Measurements from ENCODE around the gene WDFY4.

The WDFY4 gene

DNA sequence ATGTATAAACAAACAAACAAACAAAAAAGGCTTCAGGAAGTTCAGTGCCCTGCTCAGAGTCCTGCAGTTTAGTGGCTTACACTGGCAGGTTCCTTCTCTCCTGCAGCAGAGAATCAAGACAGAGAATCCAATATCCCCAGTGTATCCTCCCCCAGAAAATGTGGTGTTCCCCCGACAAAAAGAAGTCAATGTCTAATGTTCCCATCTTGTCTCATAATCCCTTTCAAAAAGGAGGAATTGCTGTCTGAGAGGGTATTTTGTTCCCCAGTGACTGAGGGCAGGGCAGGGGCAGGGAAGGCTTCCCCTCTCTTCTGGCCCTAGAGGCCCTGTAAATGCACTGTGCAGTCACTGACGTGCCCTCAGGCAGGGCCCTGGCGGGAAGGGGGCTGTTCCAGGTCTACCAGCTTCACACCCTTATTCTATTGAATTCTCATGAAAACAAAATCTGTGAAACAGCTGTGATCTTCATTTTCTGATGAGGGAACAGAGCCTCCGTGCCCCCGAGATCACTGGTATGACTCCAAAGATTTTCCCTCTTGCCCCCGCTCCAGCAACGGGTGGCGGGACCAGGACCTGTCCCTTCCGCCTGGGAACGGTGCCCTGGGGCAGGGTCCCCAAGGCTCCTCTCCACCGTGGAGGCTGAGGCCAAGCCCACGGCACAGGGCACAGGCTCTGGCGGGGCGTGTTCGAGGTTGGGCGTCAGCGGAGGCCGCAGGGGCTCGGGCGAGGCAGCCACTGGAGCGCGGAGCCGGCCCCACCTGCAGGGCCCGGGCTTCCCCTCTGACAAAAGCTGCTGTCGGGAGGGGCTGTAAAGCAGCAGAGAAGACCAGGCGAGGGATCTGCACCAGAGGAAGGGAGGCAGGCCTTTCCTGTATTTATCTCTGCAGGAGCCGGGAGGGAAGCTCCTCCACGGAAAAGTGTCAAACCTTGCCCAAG is 13.4 kb upstream of the WDFY4 start:
- Histone ChIP-seq H2BK5ac (ENCODE audit: low read length) (no peak overlapping the region), H3K27ac (ENCODE audit: low read depth, low read length) (no peak overlapping the region), H4K8ac (ENCODE audit: low read depth, low read length) (no peak overlapping the region), H3K9ac (ENCODE audit: low read length) (peak overlapping the region; percentile 73), H3K79me2 (ENCODE audit: control insufficient read depth, insufficient read depth, low read length) (no peaks in the 10 kb centered on the region), H4K5ac (ENCODE audit: low read length) (no peak overlapping the region), H3K4ac (ENCODE audit: low read depth, low read length) (no peak overlapping the region), H3K79me1 (ENCODE audit: low read length) (no peaks in the 10 kb centered on the region), H3K4me3 (ENCODE audit: low read length) (no peak overlapping the region), H3K18ac (ENCODE audit: low read length) (no peak overlapping the region), H3K36me3 (ENCODE audit: control insufficient read depth, insufficient read depth, low read length) (no peaks in the 10 kb centered on the region), H2AK5ac (ENCODE audit: low read length) (no peak overlapping the region), H2BK15ac (replicated peaks; ENCODE audit: low read depth) (no peak overlapping the region), H3K56ac (ENCODE audit: low read length) (peak overlapping the region; percentile 86), H3K27me3 (ENCODE audit: insufficient read depth, low read length, poor library complexity) (no peaks in the 10 kb centered on the region), H3K4me2 (ENCODE audit: low read length) (peak overlapping the region; percentile 75), H3K23ac (ENCODE audit: low read length) (no peak overlapping the region), H3K4me1 (ENCODE audit: control insufficient read depth, low read depth, low read length) (no peaks in the 10 kb centered on the region), H2BK120ac (ENCODE audit: low read depth, low read length) (no peak overlapping the region)
- DNase-seq, result peak; percentile 81
- WGBS (ENCODE audit: extremely low coverage, insufficient coverage, low lambda C conversion rate), result no CpG with 5 or more reads among the region's 28 CpGs

DNA sequence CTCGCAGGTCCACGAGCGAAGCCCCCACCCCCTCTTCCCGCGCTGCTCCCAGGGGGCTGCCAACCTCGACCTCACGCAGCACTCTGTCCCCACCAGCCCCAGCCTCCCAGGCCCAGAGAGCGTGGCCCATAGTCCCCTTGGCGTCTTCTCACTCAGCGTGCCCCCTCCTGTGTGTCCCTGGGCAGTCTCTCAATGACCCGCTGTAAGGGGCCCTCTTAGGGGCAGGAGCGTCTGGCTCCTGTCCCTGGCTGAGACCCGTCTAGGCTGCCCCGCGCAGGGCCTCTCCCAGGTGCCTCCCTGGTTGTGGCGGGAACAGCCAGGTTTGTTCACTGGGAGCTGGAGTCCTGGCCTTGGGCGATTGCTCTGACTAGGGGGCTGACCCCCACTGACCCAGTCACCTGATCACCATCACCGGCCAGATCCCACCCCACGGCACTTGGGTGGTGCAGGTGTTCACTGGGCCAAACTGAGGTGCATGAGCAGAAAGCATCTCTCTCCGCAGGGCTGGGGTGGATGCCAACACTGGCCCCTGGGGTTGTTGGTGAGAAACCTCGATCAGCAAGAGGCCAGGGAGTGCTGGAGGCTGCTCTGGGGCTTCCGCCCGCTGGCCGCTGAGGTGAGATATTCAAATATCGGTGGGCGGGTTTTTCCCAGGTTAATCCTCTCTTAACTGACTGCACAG is 12.6 kb upstream of the WDFY4 start:
- Histone ChIP-seq H3K4me3 (ENCODE audit: low read length) (no peak overlapping the region), H3K4me1 (ENCODE audit: control insufficient read depth, low read depth, low read length) (no peaks in the 10 kb centered on the region), H3K18ac (ENCODE audit: low read length) (no peak overlapping the region), H4K8ac (ENCODE audit: low read depth, low read length) (no peak overlapping the region), H3K79me2 (ENCODE audit: control insufficient read depth, insufficient read depth, low read length) (no peaks in the 10 kb centered on the region), H3K79me1 (ENCODE audit: low read length) (no peaks in the 10 kb centered on the region), H3K56ac (ENCODE audit: low read length) (peak overlapping the region; percentile 62), H2BK120ac (ENCODE audit: low read depth, low read length) (no peak overlapping the region), H3K9ac (ENCODE audit: low read length) (no peak overlapping the region), H3K23ac (ENCODE audit: low read length) (no peak overlapping the region), H2BK5ac (ENCODE audit: low read length) (no peak overlapping the region), H3K36me3 (ENCODE audit: control insufficient read depth, insufficient read depth, low read length) (no peaks in the 10 kb centered on the region), H3K4ac (ENCODE audit: low read depth, low read length) (no peak overlapping the region), H3K27ac (ENCODE audit: low read depth, low read length) (no peak overlapping the region), H2BK15ac (replicated peaks; ENCODE audit: low read depth) (no peak overlapping the region), H3K4me2 (ENCODE audit: low read length) (no peak overlapping the region), H2AK5ac (ENCODE audit: low read length) (no peak overlapping the region), H3K27me3 (ENCODE audit: insufficient read depth, low read length, poor library complexity) (no peaks in the 10 kb centered on the region), H4K5ac (ENCODE audit: low read length) (no peak overlapping the region)
- no CpG with 5 or more reads among the region's 26 CpGs for WGBS (ENCODE audit: extremely low coverage, insufficient coverage, low lambda C conversion rate)
- DNase-seq, result peak; percentile 23

DNA sequence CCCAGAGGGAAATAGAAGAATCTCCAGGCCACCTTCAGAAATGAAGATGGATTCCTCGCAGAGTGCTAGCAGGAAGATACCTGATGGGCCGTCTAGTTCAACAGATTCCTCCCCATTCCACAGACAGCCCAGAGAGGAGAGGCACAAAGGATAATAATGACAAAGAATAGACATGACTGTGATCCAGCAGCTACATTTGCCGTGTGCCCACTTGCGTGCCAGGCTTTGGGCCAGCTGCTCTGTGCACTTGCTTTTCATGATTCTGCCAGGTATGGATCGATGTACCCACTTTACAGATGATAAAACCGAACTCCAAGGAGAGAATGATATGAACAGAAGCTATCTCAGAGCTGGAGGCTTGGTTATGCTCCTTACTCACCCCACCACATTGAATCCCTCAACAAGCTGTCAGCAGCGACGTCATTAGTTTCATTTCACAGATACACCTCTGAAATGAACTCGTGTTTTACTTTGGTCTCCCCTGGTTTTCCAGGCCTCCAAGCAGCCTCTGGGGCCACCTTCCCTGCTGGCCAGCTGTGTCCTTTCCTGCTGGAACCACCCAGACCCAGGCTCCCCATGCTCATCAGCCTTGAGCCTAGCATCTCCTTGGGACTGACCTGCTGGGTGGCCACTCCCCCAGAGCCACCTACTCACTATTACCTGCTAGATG is 11.9 kb upstream of the WDFY4 start:
- no peak overlapping the region for H3K4ac ChIP-seq (ENCODE audit: low read depth, low read length)
- H3K36me3 ChIP-seq (ENCODE audit: control insufficient read depth, insufficient read depth, low read length), result no peaks in the 10 kb centered on the region
- H3K18ac ChIP-seq (ENCODE audit: low read length), result no peak overlapping the region
- no peak for DNase-seq
- no peaks in the 10 kb centered on the region for H3K4me1 ChIP-seq (ENCODE audit: control insufficient read depth, low read depth, low read length)
- no peak overlapping the region for H3K23ac ChIP-seq (ENCODE audit: low read length)
- no peak overlapping the region for H3K9ac ChIP-seq (ENCODE audit: low read length)
- no peak overlapping the region for H4K8ac ChIP-seq (ENCODE audit: low read depth, low read length)
- H3K79me1 ChIP-seq (ENCODE audit: low read length), result no peaks in the 10 kb centered on the region
- H3K27me3 ChIP-seq (ENCODE audit: insufficient read depth, low read length, poor library complexity), result no peaks in the 10 kb centered on the region
- H2BK5ac ChIP-seq (ENCODE audit: low read length), result no peak overlapping the region
- no peaks in the 10 kb centered on the region for H3K79me2 ChIP-seq (ENCODE audit: control insufficient read depth, insufficient read depth, low read length)
- no peak overlapping the region for H2BK120ac ChIP-seq (ENCODE audit: low read depth, low read length)
- H3K56ac ChIP-seq (ENCODE audit: low read length), result no peak overlapping the region
- H4K5ac ChIP-seq (ENCODE audit: low read length), result peak overlapping the region; percentile 89
- no peak overlapping the region for H2BK15ac ChIP-seq (replicated peaks; ENCODE audit: low read depth)
- H3K4me2 ChIP-seq (ENCODE audit: low read length), result no peak overlapping the region
- no peak overlapping the region for H3K4me3 ChIP-seq (ENCODE audit: low read length)
- no CpG with 5 or more reads among the region's 9 CpGs for WGBS (ENCODE audit: extremely low coverage, insufficient coverage, low lambda C conversion rate)
- H3K27ac ChIP-seq (ENCODE audit: low read depth, low read length), result no peak overlapping the region
- H2AK5ac ChIP-seq (ENCODE audit: low read length), result no peak overlapping the region

DNA sequence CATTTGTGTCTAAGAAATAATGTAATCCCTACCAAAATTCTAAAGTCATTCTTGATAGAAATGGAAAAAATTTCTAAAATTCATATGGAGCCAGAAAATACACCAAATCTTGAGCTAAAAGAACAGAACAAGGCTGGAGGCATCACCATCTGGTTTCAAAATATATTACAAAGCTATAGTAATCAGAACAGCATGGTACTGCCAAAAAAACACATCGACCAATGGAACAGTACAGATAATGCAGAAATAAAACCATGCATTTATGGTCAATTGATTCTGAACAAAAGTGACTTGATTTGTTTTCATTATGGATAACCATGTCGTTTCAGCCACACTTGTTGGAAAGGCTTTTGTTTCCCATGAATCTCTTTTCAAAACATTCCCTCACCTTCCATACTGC is 7.0 kb upstream of the WDFY4 start:
- WGBS (ENCODE audit: extremely low coverage, insufficient coverage, low lambda C conversion rate), result no CpG with 5 or more reads among the region's 2 CpGs
- H3K79me1 ChIP-seq (ENCODE audit: low read length), result no peaks in the 10 kb centered on the region

DNA sequence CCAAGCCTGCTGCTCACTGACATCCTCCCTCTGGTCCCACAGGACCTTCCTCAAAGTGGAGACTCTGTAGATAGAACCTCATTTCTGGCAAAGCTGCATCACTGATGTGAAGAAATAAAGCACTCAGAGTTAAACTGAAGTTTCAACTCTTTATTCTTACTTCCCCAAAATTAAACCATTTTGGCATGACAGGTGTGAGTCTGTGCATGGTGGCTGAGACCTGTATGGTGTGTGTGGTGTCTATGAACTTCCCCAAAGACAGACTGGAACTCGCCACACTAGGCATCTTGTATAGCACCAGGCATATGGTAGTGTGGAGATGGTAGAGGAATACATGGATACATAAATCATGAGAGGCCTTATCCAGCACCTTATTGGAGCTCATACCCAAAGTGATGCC is 6.6 kb upstream of the WDFY4 start:
- DNase-seq, result no peak
- Histone ChIP-seq H3K18ac (ENCODE audit: low read length) (no peak overlapping the region), H3K79me2 (ENCODE audit: control insufficient read depth, insufficient read depth, low read length) (no peaks in the 10 kb centered on the region), H2BK5ac (ENCODE audit: low read length) (no peak overlapping the region), H2BK15ac (replicated peaks; ENCODE audit: low read depth) (no peak overlapping the region), H3K9ac (ENCODE audit: low read length) (no peak overlapping the region), H3K27ac (ENCODE audit: low read depth, low read length) (no peak overlapping the region), H3K4me1 (ENCODE audit: control insufficient read depth, low read depth, low read length) (no peaks in the 10 kb centered on the region), H3K4ac (ENCODE audit: low read depth, low read length) (no peak overlapping the region), H3K23ac (ENCODE audit: low read length) (no peak overlapping the region), H3K4me2 (ENCODE audit: low read length) (no peak overlapping the region), H3K4me3 (ENCODE audit: low read length) (no peak overlapping the region), H4K5ac (ENCODE audit: low read length) (no peak overlapping the region), H2BK120ac (ENCODE audit: low read depth, low read length) (no peak overlapping the region), H3K56ac (ENCODE audit: low read length) (no peak overlapping the region), H2AK5ac (ENCODE audit: low read length) (no peak overlapping the region), H3K36me3 (ENCODE audit: control insufficient read depth, insufficient read depth, low read length) (no peaks in the 10 kb centered on the region), H3K27me3 (ENCODE audit: insufficient read depth, low read length, poor library complexity) (no peaks in the 10 kb centered on the region), H3K79me1 (ENCODE audit: low read length) (no peaks in the 10 kb centered on the region), H4K8ac (ENCODE audit: low read depth, low read length) (no peak overlapping the region)
- WGBS (ENCODE audit: extremely low coverage, insufficient coverage, low lambda C conversion rate), result no CpG with 5 or more reads among the region's 1 CpG

More for the DNA sequence above, 7.0 kb upstream of the WDFY4 start:
- Histone ChIP-seq H2BK15ac (replicated peaks; ENCODE audit: low read depth) (no peak overlapping the region), H2AK5ac (ENCODE audit: low read length) (no peak overlapping the region), H2BK5ac (ENCODE audit: low read length) (no peak overlapping the region), H3K18ac (ENCODE audit: low read length) (no peak overlapping the region), H2BK120ac (ENCODE audit: low read depth, low read length) (no peak overlapping the region), H4K8ac (ENCODE audit: low read depth, low read length) (no peak overlapping the region), H3K4me1 (ENCODE audit: control insufficient read depth, low read depth, low read length) (no peaks in the 10 kb centered on the region), H3K27ac (ENCODE audit: low read depth, low read length) (no peak overlapping the region), H3K4me2 (ENCODE audit: low read length) (no peak overlapping the region), H4K5ac (ENCODE audit: low read length) (no peak overlapping the region), H3K9ac (ENCODE audit: low read length) (no peak overlapping the region), H3K27me3 (ENCODE audit: insufficient read depth, low read length, poor library complexity) (no peaks in the 10 kb centered on the region), H3K56ac (ENCODE audit: low read length) (no peak overlapping the region), H3K4me3 (ENCODE audit: low read length) (no peak overlapping the region), H3K79me2 (ENCODE audit: control insufficient read depth, insufficient read depth, low read length) (no peaks in the 10 kb centered on the region), H3K36me3 (ENCODE audit: control insufficient read depth, insufficient read depth, low read length) (no peaks in the 10 kb centered on the region), H3K4ac (ENCODE audit: low read depth, low read length) (no peak overlapping the region), H3K23ac (ENCODE audit: low read length) (no peak overlapping the region)
- DNase-seq, result no peak

All from mesendoderm (in vitro differentiated cells).